ENCODE results near the gene TMEM223.

TMEM223 gene

GRCh38 chr11:62817129-62817528, 25.3 kb upstream of the TMEM223 start:
- Histone ChIP-seq H3K27me3 (ENCODE audit: control insufficient read depth in 1 of 2, insufficient read depth in 2 of 2, low read length in 2 of 2) (no peaks in the 10 kb centered on the region), H3K9ac (ENCODE audit: low read length in 2 of 2) (no peak overlapping the region)

GRCh38 chr11:62816557-62816956, 24.8 kb upstream of the TMEM223 start:
- H3K36me3 ChIP-seq (ENCODE audit: control insufficient read depth in 2 of 2, insufficient read depth in 2 of 2, low read length in 2 of 2), result peaks cover 8 to 13% of the 10 kb centered on the region in 2 donors

More at GRCh38 chr11:62817129-62817528, 25.3 kb upstream of the TMEM223 start:
- Histone ChIP-seq H3K4me3 (ENCODE audit: low read length in 2 of 2) (no peak overlapping the region), H3K4me1 (ENCODE audit: control insufficient read depth, insufficient read depth, low read length) (no peaks in the 10 kb centered on the region), H3K9me3 (ENCODE audit: control insufficient read depth in 2 of 2, low read length in 2 of 2) (no peaks in the 10 kb centered on the region), H3K27ac (ENCODE audit: low read length) (no peak overlapping the region), H3K36me3 (ENCODE audit: control insufficient read depth in 2 of 2, insufficient read depth in 2 of 2, low read length in 2 of 2) (peaks cover 10 to 14% of the 10 kb centered on the region in 2 donors)

GRCh38 chr11:62811659-62812058, 19.9 kb upstream of the TMEM223 start:
- Histone ChIP-seq H3K27ac (ENCODE audit: low read length) (no peak overlapping the region), H3K9ac (ENCODE audit: low read length in 2 of 2) (no peak overlapping the region), H3K36me3 (ENCODE audit: control insufficient read depth in 2 of 2, insufficient read depth in 2 of 2, low read length in 2 of 2) (peaks cover 7 to 8% of the 10 kb centered on the region in 2 donors), H3K9me3 (ENCODE audit: control insufficient read depth in 2 of 2, low read length in 2 of 2) (no peaks in the 10 kb centered on the region), H3K4me1 (ENCODE audit: control insufficient read depth, insufficient read depth, low read length) (peaks cover under 1% of the 10 kb centered on the region), H3K27me3 (ENCODE audit: control insufficient read depth in 1 of 2, insufficient read depth in 2 of 2, low read length in 2 of 2) (no peaks in the 10 kb centered on the region), H3K4me3 (ENCODE audit: low read length in 2 of 2) (no peak overlapping the region)

More at GRCh38 chr11:62816557-62816956, 24.8 kb upstream of the TMEM223 start:
- no peak overlapping the region for H3K4me3 ChIP-seq (ENCODE audit: low read length in 2 of 2)
- no peaks in the 10 kb centered on the region for H3K9me3 ChIP-seq (ENCODE audit: control insufficient read depth in 2 of 2, low read length in 2 of 2)
- no peaks in the 10 kb centered on the region for H3K27me3 ChIP-seq (ENCODE audit: control insufficient read depth in 1 of 2, insufficient read depth in 2 of 2, low read length in 2 of 2)
- no peaks in the 10 kb centered on the region for H3K4me1 ChIP-seq (ENCODE audit: control insufficient read depth, insufficient read depth, low read length)
- no peak overlapping the region for H3K9ac ChIP-seq (ENCODE audit: low read length in 2 of 2)
- no peak overlapping the region for H3K27ac ChIP-seq (ENCODE audit: low read length)

- Histone ChIP-seq H3K36me3 (ENCODE audit: control insufficient read depth in 2 of 2, insufficient read depth in 2 of 2, low read length in 2 of 2) (peaks cover 7 to 8% of the 10 kb centered on the region in 2 donors), H3K4me3 (ENCODE audit: low read length in 2 of 2) (no peak overlapping the region)
Observed at GRCh38 chr11:62810748-62811147, 18.9 kb upstream of the TMEM223 start.

GRCh38 chr11:62806611-62807121, 14.9 kb upstream of the TMEM223 start:
- Histone ChIP-seq H3K4me3 (ENCODE audit: low read length in 2 of 2) (no peak overlapping the region), H3K9ac (ENCODE audit: low read length in 2 of 2) (no peak overlapping the region), H3K9me3 (ENCODE audit: control insufficient read depth in 2 of 2, low read length in 2 of 2) (no peaks in the 10 kb centered on the region), H3K36me3 (ENCODE audit: control insufficient read depth in 2 of 2, insufficient read depth in 2 of 2, low read length in 2 of 2) (peaks cover 16 to 21% of the 10 kb centered on the region in 2 donors), H3K27ac (ENCODE audit: low read length) (peak overlapping the region; percentile 87), H3K4me1 (ENCODE audit: control insufficient read depth, insufficient read depth, low read length) (peaks cover 31% of the 10 kb centered on the region), H3K27me3 (ENCODE audit: control insufficient read depth in 1 of 2, insufficient read depth in 2 of 2, low read length in 2 of 2) (no peaks in the 10 kb centered on the region)

More at GRCh38 chr11:62810748-62811147, 18.9 kb upstream of the TMEM223 start:
- Histone ChIP-seq H3K4me1 (ENCODE audit: control insufficient read depth, insufficient read depth, low read length) (peaks cover 8% of the 10 kb centered on the region), H3K27me3 (ENCODE audit: control insufficient read depth in 1 of 2, insufficient read depth in 2 of 2, low read length in 2 of 2) (no peaks in the 10 kb centered on the region), H3K9ac (ENCODE audit: low read length in 2 of 2) (no peak overlapping the region), H3K27ac (ENCODE audit: low read length) (no peak overlapping the region), H3K9me3 (ENCODE audit: control insufficient read depth in 2 of 2, low read length in 2 of 2) (no peaks in the 10 kb centered on the region)

GRCh38 chr11:62805961-62806441, 14.2 kb upstream of the TMEM223 start:
- peaks cover 23 to 28% of the 10 kb centered on the region in 2 donors for H3K36me3 ChIP-seq (ENCODE audit: control insufficient read depth in 2 of 2, insufficient read depth in 2 of 2, low read length in 2 of 2)
- H3K4me1 ChIP-seq (ENCODE audit: control insufficient read depth, insufficient read depth, low read length), result peaks cover 31% of the 10 kb centered on the region
- no peaks in the 10 kb centered on the region for H3K9me3 ChIP-seq (ENCODE audit: control insufficient read depth in 2 of 2, low read length in 2 of 2)
- H3K4me3 ChIP-seq (ENCODE audit: low read length in 2 of 2), result peak overlapping the region; percentile 77 to 98
- H3K27me3 ChIP-seq (ENCODE audit: control insufficient read depth in 1 of 2, insufficient read depth in 2 of 2, low read length in 2 of 2), result no peaks in the 10 kb centered on the region
- peak overlapping the region; percentile 77 to 90 for H3K9ac ChIP-seq (ENCODE audit: low read length in 2 of 2)
- peak overlapping the region; percentile 87 for H3K27ac ChIP-seq (ENCODE audit: low read length)

GRCh38 chr11:62805076-62805892, 13.5 kb upstream of the TMEM223 start, which contains the start of gene NXF1:
TSS of gene NXF1 (minus strand) at chr11:62805440. CDS start at chr11:62805356, 84 bp downstream.
- Histone ChIP-seq H3K9me3 (ENCODE audit: control insufficient read depth in 2 of 2, low read length in 2 of 2) (no peaks in the 10 kb centered on the region), H3K4me1 (ENCODE audit: control insufficient read depth, insufficient read depth, low read length) (peaks cover 31% of the 10 kb centered on the region), H3K27me3 (ENCODE audit: control insufficient read depth in 1 of 2, insufficient read depth in 2 of 2, low read length in 2 of 2) (no peaks in the 10 kb centered on the region), H3K27ac (ENCODE audit: low read length) (peak within 1 kb of the TSS; percentile 87), H3K9ac (ENCODE audit: low read length in 2 of 2) (peak within 1 kb of the TSS; percentile 90 to 94), H3K4me3 (ENCODE audit: low read length in 2 of 2) (peak within 1 kb of the TSS; percentile 77 to 98), H3K36me3 (ENCODE audit: control insufficient read depth in 2 of 2, insufficient read depth in 2 of 2, low read length in 2 of 2) (peaks cover 30 to 32% of the 10 kb centered on the region in 2 donors)

- H3K4me3 ChIP-seq (ENCODE audit: low read length in 2 of 2), result peak overlapping the region; percentile 77 to 98
- H3K27me3 ChIP-seq (ENCODE audit: control insufficient read depth in 1 of 2, insufficient read depth in 2 of 2, low read length in 2 of 2), result no peaks in the 10 kb centered on the region
- H3K36me3 ChIP-seq (ENCODE audit: control insufficient read depth in 2 of 2, insufficient read depth in 2 of 2, low read length in 2 of 2), result peaks cover 38 to 39% of the 10 kb centered on the region in 2 donors
- peak overlapping the region; percentile 90 to 94 for H3K9ac ChIP-seq (ENCODE audit: low read length in 2 of 2)
- H3K4me1 ChIP-seq (ENCODE audit: control insufficient read depth, insufficient read depth, low read length), result peaks cover 31% of the 10 kb centered on the region
- H3K27ac ChIP-seq (ENCODE audit: low read length), result peak overlapping the region; percentile 87
- no peaks in the 10 kb centered on the region for H3K9me3 ChIP-seq (ENCODE audit: control insufficient read depth in 2 of 2, low read length in 2 of 2)
Observed at GRCh38 chr11:62804310-62805075, 12.7 kb upstream of the TMEM223 start.

- Histone ChIP-seq H3K9ac (ENCODE audit: low read length in 2 of 2) (peak overlapping the region in 1 of 2 donors; percentile 5), H3K9me3 (ENCODE audit: control insufficient read depth in 2 of 2, low read length in 2 of 2) (no peaks in the 10 kb centered on the region), H3K27ac (ENCODE audit: low read length) (no peak overlapping the region), H3K4me3 (ENCODE audit: low read length in 2 of 2) (no peak overlapping the region), H3K4me1 (ENCODE audit: control insufficient read depth, insufficient read depth, low read length) (peaks cover 25% of the 10 kb centered on the region), H3K36me3 (ENCODE audit: control insufficient read depth in 2 of 2, insufficient read depth in 2 of 2, low read length in 2 of 2) (peaks cover 60 to 61% of the 10 kb centered on the region in 2 donors), H3K27me3 (ENCODE audit: control insufficient read depth in 1 of 2, insufficient read depth in 2 of 2, low read length in 2 of 2) (no peaks in the 10 kb centered on the region)
Observed at GRCh38 chr11:62801071-62801470, 9.3 kb upstream of the TMEM223 start.

GRCh38 chr11:62799486-62799885, 7.7 kb upstream of the TMEM223 start:
- H3K9ac ChIP-seq (ENCODE audit: low read length in 2 of 2), result no peak overlapping the region
- H3K4me3 ChIP-seq (ENCODE audit: low read length in 2 of 2), result no peak overlapping the region
- H3K9me3 ChIP-seq (ENCODE audit: control insufficient read depth in 2 of 2, low read length in 2 of 2), result no peaks in the 10 kb centered on the region
- H3K4me1 ChIP-seq (ENCODE audit: control insufficient read depth, insufficient read depth, low read length), result peaks cover 17% of the 10 kb centered on the region
- no peaks in the 10 kb centered on the region for H3K27me3 ChIP-seq (ENCODE audit: control insufficient read depth in 1 of 2, insufficient read depth in 2 of 2, low read length in 2 of 2)
- no peak overlapping the region for H3K27ac ChIP-seq (ENCODE audit: low read length)
- H3K36me3 ChIP-seq (ENCODE audit: control insufficient read depth in 2 of 2, insufficient read depth in 2 of 2, low read length in 2 of 2), result peaks cover 74 to 76% of the 10 kb centered on the region in 2 donors

All from stomach smooth muscle (tissue), 2 donors.